Thyroid gland (tissue), 4 donors: ENCODE results near the gene MAPKBP1. TPM values are rescaled to one million over a fixed set of nuclear protein-coding genes. Genes with fewer than 3 reads are reported as not detected.
A peak's percentile ranks its signal among the peaks of the same experiment; 100 is the strongest.
"Not testable (repeated sequence)": the region's sequence is repeated elsewhere in the genome, so short reads cannot be mapped to it uniquely, and the experiment has no call there.

ENCODE experiments used
- DNase-seq, 2 donors: peaks; one replicate each; pipeline ENCODE4 v3.0.0-alpha.2; 2019
- H3K27ac ChIP-seq, 3 donors: fragments of 200-600 bp; sonication (generic); 1 replicate in 2 of 3; 2 replicates in 1 of 3; pipeline ENCODE4 v1.5.1; 2016 to 2019; ENCODE audit warnings: mild to moderate bottlenecking in 1 of 3, moderate library complexity in 1 of 3
- H3K27me3 ChIP-seq: fragments of 200-600 bp; sonication (generic); one replicate; pipeline ENCODE4 v1.5.1; 2019
- H3K36me3 ChIP-seq, 2 donors: fragments of 200-600 bp; sonication (generic); one replicate each; pipeline ENCODE4 v1.5.1; 2016 to 2019
- H3K4me1 ChIP-seq, 2 donors: fragments of 200-600 bp; sonication (generic); one replicate each; pipeline ENCODE4 v1.5.1; 2017 to 2019
- H3K4me3 ChIP-seq, 3 donors: fragments of 200-600 bp; sonication (generic); replicated peaks in 1 of 3; 1 replicate in 2 of 3; 2 replicates in 1 of 3; pipeline ENCODE4 v1.5.1; 2016; ENCODE audit warnings: mild to moderate bottlenecking in 1 of 3
- H3K9me3 ChIP-seq: fragments of 200-600 bp; sonication (generic); one replicate; pipeline ENCODE4 v1.5.1; 2017
- POLR2A ChIP-seq, 2 donors: fragments of 450-650 bp; IDR thresholded peaks; one replicate each; pipeline ENCODE4 v1.6.1; 2017; ENCODE audit warnings: antibody characterized with exemption in 2 of 2, mild to moderate bottlenecking in 2 of 2, moderate library complexity in 1 of 2
- WGBS, 2 donors: methylation state at CpG; one replicate each; pipeline ENCODE4 v1.1.5; 2017; 5-methylcytosine and 5-hydroxymethylcytosine counted together
- intact Hi-C: fragments of 100-400 bp; cut with DNase I; formaldehyde crosslinking; loops from one replicate; pipeline ENCODE4 v1.15.1; 2023
- total RNA-seq, 4 donors: library from RNA; depleted of rRNA; stranded (reverse); fragments of >200 nt; gene quantifications; one replicate each; pipeline ENCODE4 v1.2.3, GENCODE V29; 2016
- TF ChIP-seq, protein P1 (sequence below), 6 experiments: fragments of 200-600 bp in 3 of 6; fragments of 450-650 bp in 3 of 6; sonication (generic) in 3 of 6; IDR thresholded peaks; one replicate each; pipeline ENCODE4 v1.5.1; 2016 to 2019; ENCODE audit warnings: antibody characterized with exemption in 6 of 6, mild to moderate bottlenecking in 2 of 6, inconsistent platforms in 1 of 6, moderate library complexity in 1 of 6

MAPKBP1 gene
- total RNA-seq, 4 donors from 2014 or later: 25.4 to 40.5 (median 33.6) TPM

GRCh38 chr15:41829959-41830646 lies 55.8 kb downstream of the MAPKBP1 start:
- intact Hi-C loops: no loop called here
- Histone ChIP-seq H3K27me3 (no peaks in the 10 kb centered on the region), H3K9me3 (no peaks in the 10 kb centered on the region), H3K4me1 (peaks cover 22 to 33% of the 10 kb centered on the region in 2 donors), H3K4me3 (no peak overlapping the region), H3K27ac (no peak overlapping the region), H3K36me3 (no peaks in the 10 kb centered on the region)
- WGBS, 2 donors: 92 to 94% methylated on average over 9 to 13 of the region's 13 CpGs
- no peak for DNase-seq
- TF ChIP-seq, protein P1, sequence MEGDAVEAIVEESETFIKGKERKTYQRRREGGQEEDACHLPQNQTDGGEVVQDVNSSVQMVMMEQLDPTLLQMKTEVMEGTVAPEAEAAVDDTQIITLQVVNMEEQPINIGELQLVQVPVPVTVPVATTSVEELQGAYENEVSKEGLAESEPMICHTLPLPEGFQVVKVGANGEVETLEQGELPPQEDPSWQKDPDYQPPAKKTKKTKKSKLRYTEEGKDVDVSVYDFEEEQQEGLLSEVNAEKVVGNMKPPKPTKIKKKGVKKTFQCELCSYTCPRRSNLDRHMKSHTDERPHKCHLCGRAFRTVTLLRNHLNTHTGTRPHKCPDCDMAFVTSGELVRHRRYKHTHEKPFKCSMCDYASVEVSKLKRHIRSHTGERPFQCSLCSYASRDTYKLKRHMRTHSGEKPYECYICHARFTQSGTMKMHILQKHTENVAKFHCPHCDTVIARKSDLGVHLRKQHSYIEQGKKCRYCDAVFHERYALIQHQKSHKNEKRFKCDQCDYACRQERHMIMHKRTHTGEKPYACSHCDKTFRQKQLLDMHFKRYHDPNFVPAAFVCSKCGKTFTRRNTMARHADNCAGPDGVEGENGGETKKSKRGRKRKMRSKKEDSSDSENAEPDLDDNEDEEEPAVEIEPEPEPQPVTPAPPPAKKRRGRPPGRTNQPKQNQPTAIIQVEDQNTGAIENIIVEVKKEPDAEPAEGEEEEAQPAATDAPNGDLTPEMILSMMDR (IDR thresholded peaks at IDR 0.05): no peak
- no peak for TF ChIP-seq POLR2A (IDR thresholded peaks at IDR 0.05)

DNA sequence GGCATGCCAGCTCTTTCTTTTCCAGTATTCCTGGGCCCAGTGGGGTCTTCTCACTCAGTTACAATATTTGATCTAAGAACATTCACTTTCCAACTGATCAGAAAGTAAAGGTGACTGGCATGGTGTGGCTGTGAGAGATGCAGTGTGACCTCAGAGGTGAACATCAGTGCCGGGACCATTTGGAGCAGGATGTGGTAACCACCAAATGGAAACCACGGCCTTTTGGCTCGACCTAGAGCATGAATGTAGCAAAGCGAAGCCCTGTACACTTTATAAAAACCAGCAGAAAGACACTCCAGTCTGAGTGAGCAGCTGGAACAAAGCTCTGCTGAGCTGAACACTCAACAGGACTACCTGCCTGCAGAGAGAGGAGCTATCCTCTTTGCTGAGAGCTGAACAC lies 57.0 kb downstream of the MAPKBP1 start:
- DNase-seq, H3K4me3 ChIP-seq, H3K9me3 ChIP-seq, intact Hi-C loops, H3K36me3 ChIP-seq, H3K27me3 ChIP-seq: not testable (repeated sequence)
- Histone ChIP-seq H3K27ac (peak overlapping the region in 1 of 3 donors; percentile 65), H3K4me1 (peaks cover 22 to 33% of the 10 kb centered on the region in 2 donors)
- 83 to 85% methylated on average over 4 of the region's 4 CpGs for WGBS, 2 donors

GRCh38 chr15:41832208-41832607 lies 57.9 kb downstream of the MAPKBP1 start:
- WGBS, 2 donors: 85 to 94% methylated on average over 8 to 10 of the region's 10 CpGs

DNA sequence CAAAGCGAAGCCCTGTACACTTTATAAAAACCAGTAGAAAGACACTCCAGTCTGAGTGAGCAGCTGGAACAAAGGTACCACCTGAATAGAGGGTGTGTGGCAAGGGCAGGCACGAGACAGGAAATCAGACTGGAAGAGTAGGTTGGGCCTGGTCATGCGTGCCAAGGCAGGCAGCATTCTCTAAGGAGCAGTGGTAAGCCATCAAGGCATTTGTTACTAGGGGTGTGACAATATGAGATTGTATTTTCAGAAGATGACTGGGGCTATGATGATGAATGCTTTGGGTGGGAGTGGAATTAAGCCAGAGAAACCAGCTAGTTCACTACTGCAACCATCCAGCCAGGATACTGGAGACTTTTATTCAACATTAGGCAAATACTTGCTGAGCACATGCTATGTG lies 58.6 kb downstream of the MAPKBP1 start:
- DNase-seq: peak; percentile 92 to 93
- Histone ChIP-seq H3K27me3 (no peaks in the 10 kb centered on the region), H3K36me3 (no peaks in the 10 kb centered on the region), H3K27ac (peak overlapping the region in 2 of 3 donors; percentile 62 to 65), H3K9me3 (no peaks in the 10 kb centered on the region), H3K4me1 (peaks cover 19 to 31% of the 10 kb centered on the region in 2 donors), H3K4me3 (no peak overlapping the region)
- 36 to 43% methylated on average over 3 of the region's 3 CpGs for WGBS, 2 donors
- intact Hi-C loops: no loop called here
- TF ChIP-seq POLR2A (IDR thresholded peaks at IDR 0.05): no peak
- TF ChIP-seq, protein P1 (IDR thresholded peaks at IDR 0.05): no peak

More at GRCh38 chr15:41832208-41832607, 57.9 kb downstream of the MAPKBP1 start:
- no peak for TF ChIP-seq POLR2A (IDR thresholded peaks at IDR 0.05)
- TF ChIP-seq, protein P1 (IDR thresholded peaks at IDR 0.05): no peak
- intact Hi-C loops: no loop called here
- H3K27ac ChIP-seq: peak overlapping the region; percentile 62 to 66 (median 65)
- H3K27me3 ChIP-seq: no peaks in the 10 kb centered on the region
- peaks cover 22 to 32% of the 10 kb centered on the region in 2 donors for H3K4me1 ChIP-seq
- no peaks in the 10 kb centered on the region for H3K36me3 ChIP-seq
- no peaks in the 10 kb centered on the region for H3K9me3 ChIP-seq
- no peak for DNase-seq
- no peak overlapping the region for H3K4me3 ChIP-seq

DNA sequence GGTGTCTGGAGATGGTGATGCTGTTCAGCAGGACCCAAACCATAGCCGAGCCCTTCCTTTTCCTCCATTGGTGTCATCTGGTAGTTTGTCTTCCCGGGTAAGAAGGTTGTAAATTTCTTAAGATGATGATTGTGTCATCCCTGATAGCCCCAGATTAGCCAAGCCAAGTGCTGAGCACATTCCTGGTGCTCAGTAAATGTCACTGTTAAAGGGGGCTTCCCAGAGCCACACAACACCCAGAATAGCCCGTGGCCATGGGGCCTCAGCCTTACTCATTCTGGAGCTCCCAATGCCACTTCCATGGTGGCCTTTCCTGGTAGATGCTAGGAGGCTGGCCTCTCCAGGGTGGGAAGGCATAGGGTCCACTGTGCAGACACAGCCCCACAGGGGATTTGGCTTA lies 59.8 kb downstream of the MAPKBP1 start:
- 97 to 100% methylated on average over 3 of the region's 3 CpGs for WGBS, 2 donors
- Histone ChIP-seq H3K4me1 (peaks cover 30 to 38% of the 10 kb centered on the region in 2 donors), H3K9me3 (no peaks in the 10 kb centered on the region), H3K27me3 (no peaks in the 10 kb centered on the region), H3K4me3 (no peak overlapping the region), H3K27ac (no peak overlapping the region), H3K36me3 (no peaks in the 10 kb centered on the region)
- TF ChIP-seq POLR2A (IDR thresholded peaks at IDR 0.05): no peak
- TF ChIP-seq, protein P1 (IDR thresholded peaks at IDR 0.05): no peak
- DNase-seq: no peak
- intact Hi-C loops: no loop called here
